Caco-2 (cell line): ENCODE measurements around the gene SNF8. TPM values are rescaled to one million over a fixed set of nuclear protein-coding genes. Genes with fewer than 3 reads are reported as not detected.
A peak's percentile ranks its signal among the peaks of the same experiment; 100 is the strongest.

Experiments used
- Bru-seq: library from RNA; stranded (reverse); fragments of 400-500 nt; gene quantifications from one replicate; lab custom pipeline; 2021; lab: Mats Ljungman, UMichigan
- BruChase-seq, 2 experiments: library from RNA; stranded (reverse); fragments of 400-500 nt; gene quantifications; one replicate each; lab custom pipeline; 2021; lab: Mats Ljungman, UMichigan
- BruUV-seq: library from RNA; stranded (reverse); fragments of 400-500 nt; replicated peaks from 2 replicates; lab custom pipeline; 2021; lab: Mats Ljungman, UMichigan
- CTCF ChIA-PET: fragments of 300-600 bp; sonication (Branson Sonifier 250); formaldehyde crosslinking; loops from one replicate; lab custom pipeline; 2022; ENCODE audit warnings: antibody characterized with exemption; lab: Charles Lee
- POLR2A ChIA-PET: fragments of 300-600 bp; sonication (Branson Sonifier 250); formaldehyde crosslinking; loops from one replicate; lab custom pipeline; 2022; ENCODE audit warnings: antibody characterized with exemption; lab: Charles Lee
- DNase-seq, 2 experiments: peaks; one replicate each; pipeline versions ENCODE4 v3.0.0 to v3.0.0-alpha.2; 2020 to 2022
- H3K27me3 ChIP-seq: replicated peaks from 2 replicates; pipeline ENCODE4 v1.6.0; 2011; ENCODE audit warnings: low read length; ENCODE audit not compliant: control insufficient read depth, insufficient read depth
- H3K36me3 ChIP-seq: 2 replicates; pipeline ENCODE4 v1.5.1; 2011; ENCODE audit warnings: low read length; ENCODE audit not compliant: control insufficient read depth, insufficient read depth
- H3K4me1 ChIP-seq: fragments of 250-450 bp; sonication (Bioruptor Pico); 2 replicates; pipeline ENCODE4 v1.5.1; 2020; ENCODE audit warnings: mild to moderate bottlenecking
- H3K4me3 ChIP-seq: 2 replicates; pipeline ENCODE4 v1.5.1; 2011; ENCODE audit warnings: low read depth, mild to moderate bottlenecking, control low read depth, low read length
- H3K9me3 ChIP-seq: fragments of 250-450 bp; sonication (Bioruptor Pico); 2 replicates; pipeline ENCODE4 v1.5.1; 2020; ENCODE audit warnings: mild to moderate bottlenecking, moderate library complexity
- H3K27ac Mint-ChIP-seq: one replicate; pipeline ENCODE4 v1.8.0; 2022; ENCODE audit warnings: mixed read lengths; ENCODE audit not compliant: unreplicated experiment
- H3K27me3 Mint-ChIP-seq: one replicate; pipeline ENCODE4 v1.8.0; 2022; ENCODE audit warnings: mixed read lengths; ENCODE audit not compliant: insufficient read depth, unreplicated experiment
- H3K36me3 Mint-ChIP-seq: one replicate; pipeline ENCODE4 v1.8.0; 2022; ENCODE audit warnings: mild to moderate bottlenecking, mixed read lengths; ENCODE audit not compliant: insufficient read depth, unreplicated experiment
- H3K4me1 Mint-ChIP-seq: one replicate; pipeline ENCODE4 v1.8.0; 2022; ENCODE audit warnings: low read depth, mixed read lengths; ENCODE audit not compliant: unreplicated experiment
- H3K4me3 Mint-ChIP-seq: one replicate; pipeline ENCODE4 v1.8.0; 2022; ENCODE audit warnings: mild to moderate bottlenecking, moderate library complexity, mixed read lengths; ENCODE audit not compliant: unreplicated experiment
- H3K9me3 Mint-ChIP-seq: one replicate; pipeline ENCODE4 v1.8.0; 2022; ENCODE audit warnings: mixed read lengths; ENCODE audit not compliant: unreplicated experiment
- intact Hi-C: fragments of 100-400 bp; cut with micrococcal nuclease; formaldehyde crosslinking; loops from one replicate; pipeline ENCODE4 v1.10.0; 2022; ENCODE audit not compliant: unreplicated experiment
- long read RNA-seq: library from polyadenylated mRNA; stranded (forward); transcript quantifications from one replicate; pipeline ENCODE4 v2.0.0, GENCODE V29; 2022
- total RNA-seq: library from RNA; stranded (reverse); gene quantifications from 2 replicates; pipeline ENCODE4 v1.2.3, GENCODE V29; 2022
- TF ChIP-seq, protein P1 (sequence below), 2 experiments: fragments of 200-600 bp in 1 of 2; IDR thresholded peaks; 1 replicate in 1 of 2; 2 replicates in 1 of 2; pipeline versions ENCODE4 v1.5.1 to v1.8.0; 2011 to 2022; ENCODE audit warnings: antibody characterized with exemption in 1 of 2, control low read depth in 1 of 2, inconsistent platforms in 1 of 2, low read depth in 1 of 2, low read length in 1 of 2, mild to moderate bottlenecking in 1 of 2, moderate library complexity in 1 of 2; ENCODE audit not compliant: insufficient read depth in 1 of 2, severe bottlenecking in 1 of 2, unreplicated experiment in 1 of 2

Gene SNF8, protein sequence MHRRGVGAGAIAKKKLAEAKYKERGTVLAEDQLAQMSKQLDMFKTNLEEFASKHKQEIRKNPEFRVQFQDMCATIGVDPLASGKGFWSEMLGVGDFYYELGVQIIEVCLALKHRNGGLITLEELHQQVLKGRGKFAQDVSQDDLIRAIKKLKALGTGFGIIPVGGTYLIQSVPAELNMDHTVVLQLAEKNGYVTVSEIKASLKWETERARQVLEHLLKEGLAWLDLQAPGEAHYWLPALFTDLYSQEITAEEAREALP
- total RNA-seq: 457 and 461 TPM in 2 replicates
- Bru-seq, nascent RNA: percentile 95 among the genes with signal in this experiment
- BruChase-seq, experiment 1, labeled RNA remaining after a 2-hour chase: percentile 95 among the genes with signal in this experiment
- BruChase-seq, experiment 2, labeled RNA remaining after a 6-hour chase: percentile 92 among the genes with signal in this experiment
- long read RNA-seq, transcript SNF8-201 (8 exons, 951 nt): minor isoform, 32 of 778 reads
- long read RNA-seq, transcript SNF8-202 (8 exons, 2,319 nt): major isoform, 682 of 778 reads
- long read RNA-seq, partial matches to known transcripts: 12 of 778 reads
- long read RNA-seq, other reads (novel, unspliced or antisense): 45 of 778 reads

DNA sequence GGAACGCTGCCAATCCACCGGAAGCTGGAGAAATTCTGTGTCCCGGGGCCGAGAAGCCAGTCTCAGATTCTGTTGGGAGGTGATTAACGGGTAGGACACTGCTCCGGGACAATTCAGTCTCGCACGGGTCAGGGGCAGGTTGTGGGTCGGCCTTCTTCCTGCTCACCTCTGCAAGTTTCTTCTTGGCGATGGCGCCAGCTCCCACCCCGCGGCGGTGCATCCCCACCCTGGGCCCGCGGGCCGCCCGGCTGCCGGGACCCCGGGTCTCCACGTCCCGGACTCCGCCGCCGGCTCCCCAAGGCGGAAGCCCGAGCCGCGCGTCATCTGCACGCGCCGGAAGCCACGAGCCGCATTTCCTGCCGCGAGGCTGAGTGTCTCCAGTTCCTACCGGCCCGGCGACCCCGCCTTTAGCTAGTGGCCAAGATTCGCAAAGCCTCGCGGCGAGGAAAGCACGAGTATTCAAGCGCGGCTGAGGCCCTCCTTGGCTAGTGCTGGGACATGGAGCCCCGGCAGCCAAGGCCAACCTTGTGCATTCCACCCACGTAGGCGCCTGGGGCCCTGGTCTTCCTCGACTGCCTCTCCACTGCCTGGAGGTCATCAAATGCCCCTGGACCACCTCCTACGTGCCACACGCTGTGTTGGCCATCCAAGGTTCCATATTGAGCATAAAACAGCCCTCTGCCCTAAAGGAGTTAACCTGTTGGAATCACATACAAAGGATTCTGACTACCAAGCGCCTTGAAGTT is at the start of gene SNF8:
Gene SNF8 (minus strand): TSS at position 328 of the 746 bp plus-strand sequence. CDS start 108 bp downstream, at position 220.
- TF ChIP-seq, protein P1, sequence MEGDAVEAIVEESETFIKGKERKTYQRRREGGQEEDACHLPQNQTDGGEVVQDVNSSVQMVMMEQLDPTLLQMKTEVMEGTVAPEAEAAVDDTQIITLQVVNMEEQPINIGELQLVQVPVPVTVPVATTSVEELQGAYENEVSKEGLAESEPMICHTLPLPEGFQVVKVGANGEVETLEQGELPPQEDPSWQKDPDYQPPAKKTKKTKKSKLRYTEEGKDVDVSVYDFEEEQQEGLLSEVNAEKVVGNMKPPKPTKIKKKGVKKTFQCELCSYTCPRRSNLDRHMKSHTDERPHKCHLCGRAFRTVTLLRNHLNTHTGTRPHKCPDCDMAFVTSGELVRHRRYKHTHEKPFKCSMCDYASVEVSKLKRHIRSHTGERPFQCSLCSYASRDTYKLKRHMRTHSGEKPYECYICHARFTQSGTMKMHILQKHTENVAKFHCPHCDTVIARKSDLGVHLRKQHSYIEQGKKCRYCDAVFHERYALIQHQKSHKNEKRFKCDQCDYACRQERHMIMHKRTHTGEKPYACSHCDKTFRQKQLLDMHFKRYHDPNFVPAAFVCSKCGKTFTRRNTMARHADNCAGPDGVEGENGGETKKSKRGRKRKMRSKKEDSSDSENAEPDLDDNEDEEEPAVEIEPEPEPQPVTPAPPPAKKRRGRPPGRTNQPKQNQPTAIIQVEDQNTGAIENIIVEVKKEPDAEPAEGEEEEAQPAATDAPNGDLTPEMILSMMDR (IDR thresholded peaks at IDR 0.05; ENCODE audit: insufficient read depth in 1 of 2, low read depth in 1 of 2, low read length in 1 of 2, severe bottlenecking in 1 of 2, unreplicated experiment in 1 of 2): no peak
- H3K36me3 ChIP-seq: peaks cover 4% of the 10 kb centered on the region
- H3K4me1 ChIP-seq: peaks cover 9% of the 10 kb centered on the region
- CTCF ChIA-PET: interaction anchor here (0.6 to 2.3 kb wide), 19 partner anchors 10 to 919 kb away, joined by 3 to 28 read pairs (median 4); partner anchors contain the start of genes ATP5MC1 and IGF2BP1
- POLR2A ChIA-PET: interaction anchor here (0.5 to 2.4 kb wide), 29 partner anchors 10 to 418 kb away, joined by 3 to 62 read pairs (median 5); partner anchors contain the start of genes ATP5MC1, IGF2BP1, UBE2Z and ZNF652
- no TSS peak for BruUV-seq
- no peaks in the 10 kb centered on the region for H3K27me3 ChIP-seq
- peak within 1 kb of the TSS; percentile 95 for H3K4me3 Mint-ChIP-seq
- H3K27me3 Mint-ChIP-seq: no peaks in the 10 kb centered on the region
- DNase-seq: peak; percentile 99 to 100
- no peaks in the 10 kb centered on the region for H3K9me3 ChIP-seq
- peak within 1 kb of the TSS; percentile 85 for H3K4me3 ChIP-seq
- peak within 1 kb of the TSS; percentile 95 for H3K27ac Mint-ChIP-seq
- no peaks in the 10 kb centered on the region for H3K9me3 Mint-ChIP-seq
- intact Hi-C loops: loop anchor here (1.0 to 2.0 kb wide), 5 partner anchors 28 to 88 kb away; partner anchors contain the start of genes ATP5MC1 and IGF2BP1
- no peaks in the 10 kb centered on the region for H3K4me1 Mint-ChIP-seq
- H3K36me3 Mint-ChIP-seq: peaks cover 65% of the 10 kb centered on the region

DNA sequence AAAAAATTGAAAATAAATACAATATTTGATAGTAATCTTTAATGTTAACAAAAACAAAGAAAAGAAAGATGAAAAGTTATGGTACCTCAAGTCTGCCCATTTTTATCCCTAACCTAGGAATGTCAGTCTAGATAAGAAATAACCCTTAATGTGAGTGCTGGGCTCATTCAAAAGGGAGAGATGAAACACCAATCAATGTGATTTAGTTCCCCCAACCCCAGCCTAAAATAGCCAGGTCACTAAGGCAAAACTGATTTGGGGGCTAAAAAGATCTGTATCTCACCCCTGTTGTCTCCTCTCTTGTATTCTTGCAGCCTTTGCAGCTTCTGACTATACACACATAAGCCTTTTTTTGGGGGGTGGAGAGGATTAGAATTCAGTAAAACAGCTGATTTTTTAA is 49.3 kb upstream of the SNF8 start:
- Mint-ChIP-seq H3K9me3 (no peaks in the 10 kb centered on the region), H3K27ac (no peak overlapping the region), H3K27me3 (no peaks in the 10 kb centered on the region), H3K4me1 (peaks cover 26% of the 10 kb centered on the region), H3K36me3 (peaks cover 38% of the 10 kb centered on the region), H3K4me3 (peak overlapping the region; percentile 86)
- Histone ChIP-seq H3K36me3 (no peaks in the 10 kb centered on the region), H3K27me3 (no peaks in the 10 kb centered on the region), H3K4me3 (no peak overlapping the region), H3K4me1 (peaks cover 16% of the 10 kb centered on the region), H3K9me3 (no peaks in the 10 kb centered on the region)
- intact Hi-C loops: no loop called here
- no TSS peak for BruUV-seq
- TF ChIP-seq, protein P1 (IDR thresholded peaks at IDR 0.05; ENCODE audit: insufficient read depth in 1 of 2, low read depth in 1 of 2, low read length in 1 of 2, severe bottlenecking in 1 of 2, unreplicated experiment in 1 of 2): no peak
- DNase-seq: no peak
- POLR2A ChIA-PET: interaction anchor here (4.9 kb wide), 1 partner anchor 50 kb away, joined by 62 read pairs; the partner anchor contains the start of gene SNF8
- CTCF ChIA-PET: interaction anchor here (1.2 to 7.1 kb wide), 2 partner anchors 36 to 40 kb away, joined by 3 to 136 read pairs; no protein-coding TSS in a partner anchor
